ENCODE measurements around the gene NDUFAB1. TPM values are rescaled to one million over a fixed set of nuclear protein-coding genes. Genes with fewer than 3 reads are reported as not detected.

NDUFAB1 gene
- 75.9 and 80.2 TPM in 2 replicates for total RNA-seq
- long read RNA-seq, transcript NDUFAB1-201 (5 exons, 717 nt) = major isoform, 17 of 17 reads
- long read RNA-seq, partial matches to known transcripts = 0 of 17 reads
- long read RNA-seq, other reads (novel, unspliced or antisense) = 0 of 17 reads

DNA sequence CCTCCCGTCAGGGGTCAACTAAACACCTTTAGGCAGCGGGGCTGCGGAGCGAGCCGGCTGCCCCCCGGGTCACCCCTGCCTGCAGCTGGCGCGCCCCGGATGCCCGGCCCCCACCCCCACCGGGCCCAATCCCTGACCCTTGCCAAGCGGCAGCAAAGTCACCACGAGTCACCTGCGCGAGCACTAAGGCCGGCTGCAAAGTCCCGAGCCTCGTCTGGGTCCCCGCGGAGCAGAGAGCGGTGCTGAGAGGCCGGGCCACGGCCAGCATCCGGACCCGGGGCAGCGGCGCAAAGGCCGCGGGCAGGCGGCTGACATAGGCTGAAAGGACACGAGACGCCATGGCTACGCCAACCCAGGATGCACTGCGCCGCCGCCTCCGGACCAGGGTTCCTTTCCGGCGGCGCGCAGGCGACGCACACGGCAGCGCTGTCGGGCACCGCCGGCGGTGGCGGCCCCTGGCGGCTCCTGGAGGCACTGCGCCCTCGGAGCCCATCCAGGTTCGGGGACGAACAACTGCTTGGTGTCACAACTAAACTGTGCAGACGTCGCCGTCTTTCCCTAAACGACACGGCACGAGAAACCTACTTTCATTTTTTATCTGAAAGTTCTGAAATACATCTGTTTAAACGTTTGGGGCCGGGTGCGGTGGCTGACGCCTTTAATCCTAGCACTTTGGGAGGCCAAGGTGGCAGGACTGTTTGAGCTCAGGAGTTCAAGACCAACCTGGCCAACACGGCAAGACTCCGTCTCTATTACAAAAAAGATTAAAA lies at the start of gene NDUFAB1:
Gene NDUFAB1 (minus strand): TSS at position 366 of the 770 bp plus-strand sequence. CDS start 26 bp downstream, at position 340.
- H3K4me3 Mint-ChIP-seq (ENCODE audit: low read depth) = peak within 1 kb of the TSS; percentile 83
- H3K27ac Mint-ChIP-seq = peak within 1 kb of the TSS; percentile 77
- peaks cover 11% of the 10 kb centered on the region for H3K36me3 Mint-ChIP-seq (ENCODE audit: insufficient read depth)
- peak; percentile 87 for DNase-seq (ENCODE audit: low spot score, unreplicated experiment)
- no peaks in the 10 kb centered on the region for H3K27me3 Mint-ChIP-seq
- TF ChIP-seq, protein P1, sequence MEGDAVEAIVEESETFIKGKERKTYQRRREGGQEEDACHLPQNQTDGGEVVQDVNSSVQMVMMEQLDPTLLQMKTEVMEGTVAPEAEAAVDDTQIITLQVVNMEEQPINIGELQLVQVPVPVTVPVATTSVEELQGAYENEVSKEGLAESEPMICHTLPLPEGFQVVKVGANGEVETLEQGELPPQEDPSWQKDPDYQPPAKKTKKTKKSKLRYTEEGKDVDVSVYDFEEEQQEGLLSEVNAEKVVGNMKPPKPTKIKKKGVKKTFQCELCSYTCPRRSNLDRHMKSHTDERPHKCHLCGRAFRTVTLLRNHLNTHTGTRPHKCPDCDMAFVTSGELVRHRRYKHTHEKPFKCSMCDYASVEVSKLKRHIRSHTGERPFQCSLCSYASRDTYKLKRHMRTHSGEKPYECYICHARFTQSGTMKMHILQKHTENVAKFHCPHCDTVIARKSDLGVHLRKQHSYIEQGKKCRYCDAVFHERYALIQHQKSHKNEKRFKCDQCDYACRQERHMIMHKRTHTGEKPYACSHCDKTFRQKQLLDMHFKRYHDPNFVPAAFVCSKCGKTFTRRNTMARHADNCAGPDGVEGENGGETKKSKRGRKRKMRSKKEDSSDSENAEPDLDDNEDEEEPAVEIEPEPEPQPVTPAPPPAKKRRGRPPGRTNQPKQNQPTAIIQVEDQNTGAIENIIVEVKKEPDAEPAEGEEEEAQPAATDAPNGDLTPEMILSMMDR (IDR thresholded peaks at IDR 0.05; ENCODE audit: unreplicated experiment) = peak; percentile 100
- H3K9me3 Mint-ChIP-seq (ENCODE audit: low read depth) = no peaks in the 10 kb centered on the region
- peaks cover 5% of the 10 kb centered on the region for H3K4me1 Mint-ChIP-seq (ENCODE audit: low read depth)

DNA sequence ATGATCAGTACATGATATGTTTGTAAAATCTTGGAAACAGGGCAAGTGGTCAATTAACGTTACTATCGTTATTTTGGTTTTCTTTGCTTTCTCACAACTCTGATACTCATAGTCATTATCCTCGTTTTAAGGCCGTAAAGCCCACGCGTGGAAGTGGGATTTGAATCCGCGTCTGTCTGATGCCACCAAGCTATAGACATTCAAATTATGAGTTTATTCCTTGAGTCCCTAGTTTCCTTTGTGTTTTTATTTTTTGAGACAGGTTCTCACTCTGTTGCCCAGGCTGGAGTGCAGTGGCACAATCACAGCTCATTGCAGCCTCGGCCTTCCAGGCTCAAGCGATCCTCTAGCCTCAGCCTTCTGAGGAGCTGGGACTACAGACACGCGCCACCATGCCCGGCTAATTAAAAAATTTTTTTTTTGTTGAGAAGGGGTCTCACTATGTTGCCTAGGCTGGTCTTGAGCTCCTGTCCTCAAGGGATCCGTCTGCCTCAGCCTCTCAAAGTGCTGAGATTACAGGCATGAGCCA lies 46.2 kb upstream of the NDUFAB1 start:
- Mint-ChIP-seq H3K4me1 (ENCODE audit: low read depth) (peaks cover 18% of the 10 kb centered on the region), H3K9me3 (ENCODE audit: low read depth) (no peaks in the 10 kb centered on the region), H3K36me3 (ENCODE audit: insufficient read depth) (peaks cover 23% of the 10 kb centered on the region), H3K4me3 (ENCODE audit: low read depth) (peak overlapping the region; percentile 100), H3K27me3 (no peaks in the 10 kb centered on the region), H3K27ac (peak overlapping the region; percentile 98)
- no peak for DNase-seq (ENCODE audit: low spot score, unreplicated experiment)
- TF ChIP-seq, protein P1 (IDR thresholded peaks at IDR 0.05; ENCODE audit: unreplicated experiment) = no peak

DNA sequence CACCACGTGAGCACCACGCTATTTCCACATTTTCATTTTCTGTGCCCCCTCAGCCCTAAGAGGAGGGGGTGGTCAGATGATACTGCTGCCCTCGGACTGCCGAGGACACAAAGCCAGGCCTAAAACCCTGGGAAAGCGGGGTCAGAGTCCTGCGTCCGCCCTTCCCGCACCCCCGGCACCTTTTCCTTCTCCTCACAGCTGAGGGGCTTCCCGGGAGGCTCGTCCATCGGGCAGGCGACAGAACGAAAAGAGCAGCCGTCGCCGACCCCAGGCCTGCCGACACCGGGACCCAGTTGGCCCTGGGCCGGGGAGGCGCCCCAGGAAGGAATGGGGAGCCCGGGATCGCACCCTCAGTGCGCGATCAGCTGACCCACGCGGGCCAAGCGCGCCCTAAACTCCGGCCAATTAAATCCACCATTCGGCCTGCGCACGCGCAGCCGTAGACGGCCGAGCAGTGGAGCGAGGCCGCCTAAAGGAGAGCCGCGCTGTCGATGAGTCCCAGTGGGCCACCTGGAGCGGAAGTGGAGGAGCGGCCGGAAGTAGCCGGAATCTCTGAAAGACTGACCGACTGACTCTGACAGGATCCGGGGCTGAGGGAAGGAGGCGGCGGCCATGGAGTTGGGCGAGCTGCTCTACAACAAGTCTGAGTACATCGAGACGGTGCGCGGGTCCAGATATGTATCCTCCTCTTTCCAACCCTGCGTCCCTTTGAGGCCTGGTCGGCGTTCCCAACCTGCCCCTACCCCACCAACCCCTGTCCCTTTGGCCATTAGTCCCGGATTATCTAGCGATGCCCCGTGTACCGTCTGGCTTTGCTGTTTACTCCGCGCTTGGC lies 45.0 kb upstream of the NDUFAB1 start, which contains the start of the genes DCTN5 and PALB2:
Gene DCTN5 (plus strand): TSS at position 536 of the 835 bp plus-strand sequence. CDS start 77 bp downstream, at position 613.
Gene PALB2 (minus strand): TSS at position 380 of the 835 bp plus-strand sequence. CDS start 153 bp downstream, at position 227.
- peak within 1 kb of the TSS; percentile 98 for H3K27ac Mint-ChIP-seq
- TF ChIP-seq, protein P1 (IDR thresholded peaks at IDR 0.05; ENCODE audit: unreplicated experiment) = no peak
- no peaks in the 10 kb centered on the region for H3K9me3 Mint-ChIP-seq (ENCODE audit: low read depth)
- DNase-seq (ENCODE audit: low spot score, unreplicated experiment) = peak; percentile 79
- H3K36me3 Mint-ChIP-seq (ENCODE audit: insufficient read depth) = peaks cover 15% of the 10 kb centered on the region
- peak within 1 kb of the TSS; percentile 100 for H3K4me3 Mint-ChIP-seq (ENCODE audit: low read depth)
- peaks cover 18% of the 10 kb centered on the region for H3K4me1 Mint-ChIP-seq (ENCODE audit: low read depth)
- H3K27me3 Mint-ChIP-seq = no peaks in the 10 kb centered on the region

DNA sequence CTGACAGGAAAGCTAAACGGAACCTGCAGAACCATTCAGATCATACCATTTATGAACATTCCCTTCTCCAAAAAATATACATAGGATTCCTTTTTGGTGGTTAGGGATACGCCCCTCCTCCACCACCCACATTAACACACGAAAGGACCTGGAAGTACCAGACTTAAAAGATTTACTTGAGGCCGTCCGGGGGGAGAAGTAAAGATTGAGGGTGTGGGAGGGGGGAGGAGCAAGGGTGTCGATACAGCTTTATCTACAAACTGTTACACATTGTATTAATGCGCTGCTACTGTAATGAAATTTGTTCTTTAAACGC lies 44.5 kb upstream of the NDUFAB1 start:
- TF ChIP-seq, protein P1 (IDR thresholded peaks at IDR 0.05; ENCODE audit: unreplicated experiment) = no peak
- no peaks in the 10 kb centered on the region for H3K27me3 Mint-ChIP-seq
- DNase-seq (ENCODE audit: low spot score, unreplicated experiment) = no peak
- peak overlapping the region; percentile 98 for H3K27ac Mint-ChIP-seq
- H3K9me3 Mint-ChIP-seq (ENCODE audit: low read depth) = no peaks in the 10 kb centered on the region
- H3K4me1 Mint-ChIP-seq (ENCODE audit: low read depth) = peaks cover 18% of the 10 kb centered on the region
- peak overlapping the region; percentile 100 for H3K4me3 Mint-ChIP-seq (ENCODE audit: low read depth)
- H3K36me3 Mint-ChIP-seq (ENCODE audit: insufficient read depth) = peaks cover 12% of the 10 kb centered on the region

DNA sequence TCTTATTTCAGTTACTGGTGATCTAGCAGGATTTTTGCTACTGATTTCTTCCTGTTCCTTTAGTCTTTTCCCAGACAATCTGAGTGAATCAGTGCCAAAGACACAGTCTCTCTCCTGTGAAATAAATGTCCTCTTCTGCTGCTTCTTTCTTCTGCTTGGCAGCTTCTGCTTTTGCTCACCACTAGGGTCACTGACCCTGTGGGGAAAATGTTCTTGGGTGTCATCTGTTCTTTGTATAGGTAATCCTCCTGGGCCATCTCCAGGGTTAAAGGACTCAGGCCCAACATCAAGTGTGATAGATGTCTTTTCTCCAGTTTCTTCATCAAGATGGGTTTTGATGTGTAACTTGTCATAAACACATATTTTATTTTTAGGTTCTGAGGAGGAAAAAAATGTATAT lies 39.8 kb upstream of the NDUFAB1 start:
- H3K36me3 Mint-ChIP-seq (ENCODE audit: insufficient read depth) = peaks cover 12% of the 10 kb centered on the region

More for the DNA sequence above, 39.8 kb upstream of the NDUFAB1 start:
- no peaks in the 10 kb centered on the region for H3K9me3 Mint-ChIP-seq (ENCODE audit: low read depth)
- DNase-seq (ENCODE audit: low spot score, unreplicated experiment) = no peak
- H3K4me3 Mint-ChIP-seq (ENCODE audit: low read depth) = no peak overlapping the region
- H3K27ac Mint-ChIP-seq = no peak overlapping the region
- no peaks in the 10 kb centered on the region for H3K27me3 Mint-ChIP-seq
- H3K4me1 Mint-ChIP-seq (ENCODE audit: low read depth) = peaks cover 12% of the 10 kb centered on the region
- TF ChIP-seq, protein P1 (IDR thresholded peaks at IDR 0.05; ENCODE audit: unreplicated experiment) = no peak

Data from progenitor cell of endocrine pancreas (in vitro differentiated cells).